GM19467 (cell line): ENCODE data around the gene CCDC51.
"Not testable (repeated sequence)": the region's sequence is repeated elsewhere in the genome, so short reads cannot be mapped to it uniquely, and the experiment has no call there.

Source experiments
- ATAC-seq: cut with Tn5 transposase; IDR thresholded peaks from one replicate; pipeline ENCODE4 v1.9.1; 2021; ENCODE audit warnings: mild to moderate bottlenecking, moderate library complexity; ENCODE audit not compliant: unreplicated experiment

Gene CCDC51

GRCh38 chr3:48439820-48440589 is at the start of gene CCDC51, which contains the start of gene TMA7:
Gene CCDC51, minus strand, starts transcription at chr3:48440119. Its CDS starts 4,991 bp downstream, at chr3:48435128.
Gene TMA7, plus strand, starts transcription at chr3:48440257. Its CDS starts 40 bp downstream, at chr3:48440297.
- peak; percentile 95 for ATAC-seq

- no peak for ATAC-seq
Observed at GRCh38 chr3:48486952-48487351, 47.0 kb upstream of the CCDC51 start.

GRCh38 chr3:48482822-48483221 is 42.9 kb upstream of the CCDC51 start:
- ATAC-seq = not testable (repeated sequence)

GRCh38 chr3:48480891-48481290 is 41.0 kb upstream of the CCDC51 start:
- not testable (repeated sequence) for ATAC-seq

- no peak for ATAC-seq
Observed at GRCh38 chr3:48478626-48479555, 39.0 kb upstream of the CCDC51 start.

GRCh38 chr3:48477959-48478520 is 38.1 kb upstream of the CCDC51 start:
- ATAC-seq = no peak

GRCh38 chr3:48476426-48477053 is 36.6 kb upstream of the CCDC51 start:
- no peak for ATAC-seq

GRCh38 chr3:48475188-48475587 is 35.3 kb upstream of the CCDC51 start:
- no peak for ATAC-seq

- ATAC-seq = no peak
Observed at GRCh38 chr3:48474619-48475018, 34.7 kb upstream of the CCDC51 start.

- not testable (repeated sequence) for ATAC-seq
Observed at GRCh38 chr3:48474031-48474430, 34.1 kb upstream of the CCDC51 start.

- no peak for ATAC-seq
Observed at GRCh38 chr3:48473617-48473952, 33.7 kb upstream of the CCDC51 start.

- peak; percentile 67 for ATAC-seq
Observed at GRCh38 chr3:48472923-48473616, 33.2 kb upstream of the CCDC51 start.

- peak; percentile 29 for ATAC-seq
Observed at GRCh38 chr3:48472673-48472922, 32.7 kb upstream of the CCDC51 start.

- ATAC-seq = no peak
Observed at GRCh38 chr3:48470286-48470685, 30.4 kb upstream of the CCDC51 start.

- ATAC-seq = no peak
Observed at GRCh38 chr3:48469046-48469915, 29.4 kb upstream of the CCDC51 start.

GRCh38 chr3:48468329-48468731 is 28.4 kb upstream of the CCDC51 start:
- no peak for ATAC-seq

GRCh38 chr3:48467473-48468267 is 27.8 kb upstream of the CCDC51 start:
- ATAC-seq = no peak

GRCh38 chr3:48467110-48467454 is 27.2 kb upstream of the CCDC51 start:
- no peak for ATAC-seq
